Activated naive CD4-positive, alpha-beta T cell treated with anti-CD3 and anti-CD28 coated beads for 36 hours (primary cell): ENCODE measurements around the gene POGLUT3. TPM values are rescaled to one million over a fixed set of nuclear protein-coding genes. Genes with fewer than 3 reads are reported as not detected.

ENCODE experiments used
- CTCF ChIA-PET: fragments of 350-600 bp; sonication (Branson Sonifier 250); formaldehyde crosslinking; loops from one replicate; lab custom pipeline; 2021; ENCODE audit warnings: antibody characterized with exemption; lab: Charles Lee
- DNase-seq: peaks from one replicate; pipeline ENCODE4 v3.0.0-alpha.2; 2020
- H3K27ac Mint-ChIP-seq: one replicate; pipeline ENCODE4 v1.8.0; 2021; ENCODE audit warnings: mild to moderate bottlenecking, mixed read lengths
- H3K27me3 Mint-ChIP-seq: one replicate; pipeline ENCODE4 v1.8.0; 2021; ENCODE audit warnings: low read depth, mixed read lengths
- H3K36me3 Mint-ChIP-seq: one replicate; pipeline ENCODE4 v1.8.0; 2021; ENCODE audit warnings: low read depth, mixed read lengths
- H3K4me1 Mint-ChIP-seq: one replicate; pipeline ENCODE4 v1.8.0; 2021; ENCODE audit warnings: low read depth, mixed read lengths
- H3K4me3 Mint-ChIP-seq: one replicate; pipeline ENCODE4 v1.8.0; 2021; ENCODE audit warnings: mild to moderate bottlenecking, moderate library complexity, mixed read lengths
- H3K9me3 Mint-ChIP-seq: one replicate; pipeline ENCODE4 v1.8.0; 2021; ENCODE audit warnings: mixed read lengths
- intact Hi-C: fragments of 100-400 bp; cut with micrococcal nuclease; formaldehyde crosslinking; loops from one replicate; pipeline ENCODE4 v1.15.1; 2023
- total RNA-seq, 2 experiments: library from RNA; stranded (reverse); gene quantifications; one replicate each; pipeline ENCODE4 v1.2.3, GENCODE V29; 2021

The POGLUT3 gene
- total RNA-seq, 2 experiments from 2014 or later = 8.9 to 9.7 TPM

DNA sequence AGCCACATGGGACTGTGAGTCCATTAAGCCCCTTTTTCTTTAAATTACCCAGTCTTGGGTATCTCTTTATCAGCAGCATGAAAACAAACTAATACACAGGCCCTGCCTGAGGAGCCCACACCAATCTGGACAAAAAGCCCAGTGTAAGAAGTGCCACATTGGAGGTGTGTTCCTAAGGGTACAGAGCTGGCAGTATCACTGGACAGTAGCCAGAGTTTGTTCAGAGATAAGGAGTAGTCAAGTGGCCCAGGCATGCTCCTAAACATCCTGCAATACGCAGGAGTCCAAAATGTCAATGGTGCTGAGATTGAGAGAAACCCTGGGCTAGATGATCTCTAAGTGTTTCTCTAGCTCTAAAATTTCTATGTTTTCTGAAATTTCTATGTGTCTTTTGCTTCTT, 27.0 kb upstream of the POGLUT3 start:
- Mint-ChIP-seq H3K27ac (no peak overlapping the region), H3K4me1 (no peaks in the 10 kb centered on the region), H3K9me3 (peaks cover 2% of the 10 kb centered on the region), H3K4me3 (no peak overlapping the region), H3K27me3 (no peaks in the 10 kb centered on the region), H3K36me3 (peaks cover 1% of the 10 kb centered on the region)
- CTCF ChIA-PET = interaction anchor here (0.7 to 1.2 kb wide), 2 partner anchors 12 to 14 kb away, joined by 3 to 4 read pairs; no protein-coding TSS in a partner anchor
- no peak for DNase-seq
- intact Hi-C loops = no loop called here

DNA sequence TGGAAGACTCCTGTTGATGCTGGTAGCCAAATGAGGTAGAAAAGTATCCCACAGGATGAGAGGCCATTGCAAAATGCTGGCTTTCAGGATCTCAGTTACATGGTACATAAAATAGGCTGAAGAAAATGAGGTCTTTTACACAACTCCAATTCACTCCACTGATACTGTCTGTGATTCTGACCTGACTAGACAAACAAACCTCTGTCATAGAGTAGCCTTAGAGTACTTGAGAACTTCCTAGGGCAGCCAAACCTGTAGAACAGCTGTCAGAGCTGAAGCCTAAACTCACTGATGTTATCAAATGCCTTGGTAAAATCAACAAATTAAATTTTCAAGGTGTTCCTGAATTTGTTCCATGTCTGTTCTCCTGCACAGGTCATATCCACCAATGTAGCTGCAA, 26.2 kb upstream of the POGLUT3 start:
- no peak overlapping the region for H3K27ac Mint-ChIP-seq
- H3K36me3 Mint-ChIP-seq = peaks cover 1% of the 10 kb centered on the region
- H3K9me3 Mint-ChIP-seq = peaks cover 2% of the 10 kb centered on the region
- no peaks in the 10 kb centered on the region for H3K27me3 Mint-ChIP-seq
- intact Hi-C loops = no loop called here
- no peaks in the 10 kb centered on the region for H3K4me1 Mint-ChIP-seq
- DNase-seq = no peak
- CTCF ChIA-PET = no interaction called here
- no peak overlapping the region for H3K4me3 Mint-ChIP-seq

DNA sequence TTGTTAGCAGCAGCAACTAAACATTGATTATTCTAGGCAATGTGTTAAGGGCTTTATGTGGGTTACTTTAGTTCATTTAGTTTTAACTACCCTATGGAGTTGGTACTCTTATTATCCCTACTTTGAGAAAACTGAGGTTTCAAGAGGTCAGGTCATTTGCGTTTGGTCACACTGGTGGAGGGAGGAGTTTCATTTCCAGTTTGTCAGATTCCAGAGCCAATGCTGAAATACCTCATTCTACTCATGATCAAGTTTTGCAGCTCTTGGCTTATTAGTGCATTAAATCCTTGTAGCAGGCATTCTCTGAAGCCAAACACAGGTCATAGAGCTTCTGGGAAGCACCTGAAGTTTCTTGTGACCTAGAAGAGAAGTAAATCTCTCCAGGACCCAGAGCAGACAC, 24.1 kb upstream of the POGLUT3 start:
- intact Hi-C loops = no loop called here
- CTCF ChIA-PET = interaction anchor here (0.6 kb wide), 1 partner anchor 154 kb away, joined by 3 read pairs; no protein-coding TSS in a partner anchor
- H3K4me3 Mint-ChIP-seq = no peak overlapping the region
- peaks cover 1% of the 10 kb centered on the region for H3K36me3 Mint-ChIP-seq
- no peaks in the 10 kb centered on the region for H3K27me3 Mint-ChIP-seq
- no peak for DNase-seq
- H3K9me3 Mint-ChIP-seq = peaks cover 2% of the 10 kb centered on the region
- H3K4me1 Mint-ChIP-seq = no peaks in the 10 kb centered on the region
- H3K27ac Mint-ChIP-seq = no peak overlapping the region

DNA sequence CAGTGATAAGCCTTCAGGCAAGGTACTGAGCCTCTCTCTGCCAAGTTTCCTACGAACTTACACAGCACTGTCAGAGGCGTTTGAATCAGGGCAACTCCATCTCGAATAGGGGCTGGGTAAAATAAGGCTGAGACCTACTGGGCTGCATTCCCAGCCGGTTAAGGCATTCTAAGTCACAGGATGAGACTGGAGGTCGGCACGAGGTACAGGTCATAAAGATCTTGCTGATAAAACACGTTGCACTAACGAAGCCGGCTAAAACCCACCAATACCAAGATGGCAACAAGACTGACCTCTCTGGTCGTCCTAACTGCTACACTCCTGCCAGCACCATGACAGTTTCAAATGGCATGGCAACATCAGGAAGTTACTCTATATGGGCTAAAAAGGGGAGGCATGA, 20.4 kb upstream of the POGLUT3 start:
- no peak for DNase-seq
- Mint-ChIP-seq H3K36me3 (peaks cover 8% of the 10 kb centered on the region), H3K9me3 (no peaks in the 10 kb centered on the region), H3K27ac (no peak overlapping the region), H3K27me3 (no peaks in the 10 kb centered on the region), H3K4me3 (no peak overlapping the region), H3K4me1 (no peaks in the 10 kb centered on the region)
- CTCF ChIA-PET = no interaction called here
- intact Hi-C loops = no loop called here

DNA sequence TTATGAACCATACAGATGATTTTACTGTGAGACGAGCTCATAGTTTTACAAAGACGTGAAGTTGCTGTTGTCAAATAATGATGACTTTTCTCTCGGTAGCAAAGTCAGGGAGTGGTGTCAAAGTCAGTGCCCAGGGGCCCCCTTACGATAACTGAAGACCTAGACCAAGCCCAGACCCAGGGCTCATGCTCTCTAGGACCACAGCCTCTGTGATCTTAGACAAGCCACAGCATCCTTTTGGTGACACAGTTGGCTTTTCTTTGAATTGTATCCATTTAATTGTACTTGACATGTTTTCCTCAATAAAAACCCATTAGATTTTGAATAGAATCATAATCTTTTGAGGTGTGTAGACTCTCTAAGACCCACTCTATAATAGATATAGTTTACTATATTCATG, 17.9 kb upstream of the POGLUT3 start:
- CTCF ChIA-PET = interaction anchor here (0.6 kb wide), 1 partner anchor 417 kb away, joined by 3 read pairs; no protein-coding TSS in a partner anchor
- H3K27ac Mint-ChIP-seq = no peak overlapping the region
- intact Hi-C loops = no loop called here

DNA sequence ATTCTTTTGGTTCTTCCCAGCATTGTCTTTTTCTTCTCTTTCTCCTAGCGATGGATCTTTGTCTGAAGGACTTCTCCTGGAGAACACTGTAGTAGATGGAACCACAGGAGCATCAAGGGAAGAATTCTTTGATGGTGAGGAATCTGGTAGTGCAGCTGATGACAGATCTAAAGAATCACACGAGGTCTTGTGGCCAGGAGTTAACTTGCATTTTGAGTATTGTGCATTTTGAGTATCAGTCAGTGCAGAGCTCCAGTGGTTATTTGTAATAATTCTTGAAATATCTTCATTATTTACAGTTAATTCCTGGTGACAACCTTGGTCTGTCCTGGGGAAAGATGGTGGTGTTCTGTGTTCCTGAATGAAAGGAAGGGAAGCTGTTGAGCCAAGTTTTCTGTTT, 14.5 kb upstream of the POGLUT3 start:
- H3K27me3 Mint-ChIP-seq = no peaks in the 10 kb centered on the region
- peaks cover 8% of the 10 kb centered on the region for H3K36me3 Mint-ChIP-seq
- intact Hi-C loops = no loop called here
- no peaks in the 10 kb centered on the region for H3K4me1 Mint-ChIP-seq
- H3K4me3 Mint-ChIP-seq = no peak overlapping the region
- no peak for DNase-seq
- H3K9me3 Mint-ChIP-seq = no peaks in the 10 kb centered on the region
- H3K27ac Mint-ChIP-seq = no peak overlapping the region
- CTCF ChIA-PET = no interaction called here

More for the DNA sequence above, 17.9 kb upstream of the POGLUT3 start:
- Mint-ChIP-seq H3K36me3 (peaks cover 8% of the 10 kb centered on the region), H3K9me3 (no peaks in the 10 kb centered on the region), H3K4me1 (no peaks in the 10 kb centered on the region), H3K27me3 (no peaks in the 10 kb centered on the region), H3K4me3 (no peak overlapping the region)
- DNase-seq = no peak

DNA sequence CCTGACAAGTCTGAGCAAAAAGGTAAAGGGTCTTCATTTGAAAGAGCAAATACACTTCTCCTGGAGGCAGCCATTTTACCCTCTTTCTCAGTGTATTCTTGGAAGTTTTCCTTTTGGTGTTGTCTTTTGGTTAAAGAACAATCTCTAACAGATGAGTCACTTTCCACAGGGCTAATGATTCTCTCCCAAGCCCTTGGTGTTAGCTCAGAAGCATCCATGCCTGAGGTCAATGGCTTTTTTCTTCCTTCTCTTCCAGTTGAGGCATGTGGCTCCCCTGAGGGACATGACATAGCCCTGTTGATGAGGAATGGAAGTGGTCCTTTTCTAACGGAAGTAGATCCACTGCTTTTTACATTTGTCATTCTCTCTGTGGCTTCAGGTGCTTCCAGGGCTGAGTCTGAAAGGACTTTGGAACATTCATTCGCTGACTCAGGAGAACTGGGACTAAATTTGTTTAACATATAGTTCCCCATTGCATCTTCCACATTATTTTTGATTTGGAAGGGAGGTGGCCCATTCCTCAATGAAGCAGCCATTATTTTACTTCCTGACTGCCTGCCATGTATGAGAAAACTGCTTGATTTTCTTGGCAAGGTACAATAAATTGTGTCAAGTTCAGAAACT, 13.8 kb upstream of the POGLUT3 start:
- CTCF ChIA-PET = interaction anchor here (1.1 kb wide), 1 partner anchor 14 kb away, joined by 4 read pairs; no protein-coding TSS in a partner anchor
- H3K27me3 Mint-ChIP-seq = no peaks in the 10 kb centered on the region
- no peaks in the 10 kb centered on the region for H3K4me1 Mint-ChIP-seq
- no peak for DNase-seq
- no peak overlapping the region for H3K27ac Mint-ChIP-seq
- intact Hi-C loops = no loop called here
- peaks cover 8% of the 10 kb centered on the region for H3K36me3 Mint-ChIP-seq
- H3K4me3 Mint-ChIP-seq = no peak overlapping the region
- no peaks in the 10 kb centered on the region for H3K9me3 Mint-ChIP-seq

DNA sequence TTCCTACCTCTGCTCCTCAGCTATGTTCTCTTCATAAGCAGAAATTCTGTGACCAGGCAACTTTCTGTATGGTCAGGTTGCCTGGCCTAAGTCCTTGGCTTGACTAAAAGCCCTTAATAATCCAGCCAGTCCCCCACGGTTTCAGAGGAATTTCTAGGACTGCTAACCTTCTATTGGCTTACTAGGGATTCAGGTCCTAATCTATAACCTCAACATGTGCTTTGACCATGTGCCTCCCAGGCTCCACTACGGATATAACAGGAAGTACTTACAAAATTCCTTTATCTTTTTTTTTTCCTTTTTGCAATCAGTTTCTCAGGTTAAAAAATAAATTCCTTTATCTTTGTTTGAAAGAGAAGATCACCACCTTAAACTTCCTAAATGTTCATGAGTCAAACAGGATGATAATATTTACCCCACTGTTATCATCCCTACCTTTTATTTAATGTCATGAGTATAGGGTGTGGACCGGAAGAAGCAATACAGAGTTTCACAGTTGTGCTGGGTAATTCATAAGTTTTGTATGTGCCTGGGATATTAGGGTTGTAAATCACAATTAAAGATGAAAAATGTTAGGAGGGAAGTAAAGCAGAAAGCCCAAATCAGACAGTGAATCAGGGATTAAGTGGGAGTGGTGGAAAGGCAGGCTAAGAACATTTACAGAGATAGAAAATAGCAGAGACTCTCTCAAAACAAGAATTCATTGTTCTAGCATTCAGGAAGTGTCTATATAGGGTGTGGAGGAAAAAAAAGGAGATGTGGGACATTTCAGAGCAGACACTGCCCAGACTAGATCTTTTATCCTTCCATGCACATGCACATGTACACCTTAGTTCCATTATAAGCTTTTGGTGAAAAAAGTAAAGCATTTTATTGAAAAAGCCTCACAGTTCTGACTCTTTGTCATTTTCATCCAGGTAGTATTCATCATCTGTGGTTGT, 10.7 kb upstream of the POGLUT3 start:
- DNase-seq = no peak
- Mint-ChIP-seq H3K27me3 (no peaks in the 10 kb centered on the region), H3K4me3 (no peak overlapping the region), H3K36me3 (peaks cover 2% of the 10 kb centered on the region), H3K27ac (no peak overlapping the region), H3K9me3 (no peaks in the 10 kb centered on the region), H3K4me1 (no peaks in the 10 kb centered on the region)
- CTCF ChIA-PET = interaction anchor here (1.3 kb wide), 1 partner anchor 20 kb away, joined by 3 read pairs; no protein-coding TSS in a partner anchor
- intact Hi-C loops = no loop called here

DNA sequence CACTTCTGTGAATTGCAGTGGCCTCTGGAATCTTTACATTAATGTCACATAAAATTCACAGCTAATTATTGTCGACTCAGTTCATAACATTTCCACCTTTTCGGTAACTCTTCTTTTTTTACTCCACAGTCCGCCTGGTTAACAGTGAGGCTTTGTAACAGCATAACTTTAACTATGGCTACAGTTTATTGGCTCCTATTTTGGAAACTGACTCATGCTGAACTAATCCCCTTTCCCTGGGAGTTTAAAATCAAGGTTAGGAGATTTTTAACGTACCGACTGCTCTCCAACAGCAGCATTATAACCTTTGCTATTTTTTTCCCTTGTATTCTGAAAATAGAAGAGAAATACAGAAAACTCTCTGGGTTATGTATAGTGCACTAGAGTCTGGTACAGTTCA, 3.2 kb upstream of the POGLUT3 start:
- H3K4me1 Mint-ChIP-seq = peaks cover 14% of the 10 kb centered on the region
- H3K27ac Mint-ChIP-seq = no peak overlapping the region
- no peak overlapping the region for H3K4me3 Mint-ChIP-seq
- intact Hi-C loops = no loop called here
- no peak for DNase-seq
- CTCF ChIA-PET = no interaction called here
- no peaks in the 10 kb centered on the region for H3K27me3 Mint-ChIP-seq
- no peaks in the 10 kb centered on the region for H3K9me3 Mint-ChIP-seq
- no peaks in the 10 kb centered on the region for H3K36me3 Mint-ChIP-seq

DNA sequence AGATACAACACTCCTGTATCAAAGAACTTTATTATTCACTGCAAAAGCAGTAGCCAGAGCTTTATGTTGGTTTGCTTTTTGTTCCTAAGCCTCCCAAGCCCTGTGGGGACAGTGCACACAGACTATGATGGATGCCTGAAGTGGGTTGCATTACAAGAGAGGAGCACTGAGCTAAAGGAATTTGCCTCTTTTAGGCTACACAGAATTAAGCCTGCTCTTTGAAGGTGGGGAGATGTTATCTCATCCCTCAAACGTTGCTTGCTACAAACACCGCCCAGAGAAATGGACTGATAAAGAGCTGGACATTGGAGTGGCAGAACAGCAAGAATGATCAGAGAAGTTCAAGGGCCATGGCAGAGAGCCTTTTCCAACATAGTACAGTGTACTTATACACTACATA, 2.5 kb upstream of the POGLUT3 start:
- Mint-ChIP-seq H3K36me3 (no peaks in the 10 kb centered on the region), H3K27me3 (no peaks in the 10 kb centered on the region), H3K27ac (no peak overlapping the region), H3K4me3 (no peak overlapping the region), H3K9me3 (no peaks in the 10 kb centered on the region), H3K4me1 (peaks cover 16% of the 10 kb centered on the region)
- intact Hi-C loops = no loop called here
- CTCF ChIA-PET = no interaction called here
- no peak for DNase-seq

DNA sequence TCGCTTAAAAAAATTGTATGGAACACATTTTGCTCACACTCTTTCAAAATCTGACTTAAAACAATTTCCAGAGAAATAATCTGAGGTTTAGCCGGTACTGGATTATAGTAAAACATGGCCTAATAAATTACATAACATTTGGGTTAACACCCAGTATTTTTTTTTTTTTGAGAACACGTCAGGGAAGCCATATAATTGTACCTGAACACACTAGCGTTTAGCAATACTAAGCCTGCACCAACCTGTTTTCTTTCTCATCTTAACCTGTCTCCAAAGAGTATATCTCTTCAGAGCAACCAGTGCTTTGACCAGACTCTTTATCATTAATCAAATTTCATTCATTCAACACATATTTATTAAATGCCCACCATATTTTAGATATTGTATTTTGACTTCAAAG, 2.0 kb upstream of the POGLUT3 start:
- CTCF ChIA-PET = interaction anchor here (0.6 kb wide), 2 partner anchors 208 to 1894 kb away, joined by 3 to 5 read pairs; no protein-coding TSS in a partner anchor
- Mint-ChIP-seq H3K9me3 (no peaks in the 10 kb centered on the region), H3K4me3 (no peak overlapping the region), H3K27me3 (no peaks in the 10 kb centered on the region), H3K36me3 (no peaks in the 10 kb centered on the region), H3K27ac (no peak overlapping the region), H3K4me1 (peaks cover 16% of the 10 kb centered on the region)
- DNase-seq = no peak
- intact Hi-C loops = no loop called here

DNA sequence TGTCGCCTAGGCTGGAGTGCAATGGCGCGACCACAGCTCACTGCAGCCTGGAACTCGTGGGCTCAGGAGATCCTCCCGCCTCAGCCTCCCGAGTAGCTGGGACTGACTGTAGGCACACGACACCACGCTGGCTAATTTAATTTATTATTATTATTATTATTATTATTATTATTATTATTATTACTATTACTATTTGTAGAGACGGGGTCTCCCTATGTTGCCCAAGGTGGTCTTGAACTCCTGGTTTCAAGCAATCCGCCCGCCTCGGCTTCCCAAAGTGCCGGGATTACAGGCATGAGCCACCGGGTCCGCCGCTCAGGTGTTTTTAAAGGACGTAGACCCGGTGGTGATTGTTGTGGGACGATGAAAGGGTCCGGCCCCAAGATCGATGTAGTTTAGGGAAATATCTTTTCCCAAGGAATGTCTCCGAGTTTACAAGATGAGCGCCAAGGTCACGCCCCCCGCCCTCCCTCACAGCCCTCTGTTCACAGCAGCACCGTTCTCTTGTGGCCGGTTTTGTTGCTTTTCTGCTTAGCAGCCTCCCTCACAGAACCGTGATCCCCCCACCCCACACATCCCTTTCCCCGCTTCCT, 728 bp upstream of the POGLUT3 start:
- CTCF ChIA-PET = no interaction called here
- Mint-ChIP-seq H3K9me3 (no peaks in the 10 kb centered on the region), H3K4me1 (peaks cover 16% of the 10 kb centered on the region), H3K27ac (peak overlapping the region; percentile 82), H3K27me3 (no peaks in the 10 kb centered on the region), H3K4me3 (peak overlapping the region; percentile 84), H3K36me3 (no peaks in the 10 kb centered on the region)
- intact Hi-C loops = loop anchor here (5.0 to 10.0 kb wide), 3 partner anchors 484 to 1044 kb away; partner anchors contain the start of gene CWF19L2
- DNase-seq = no peak
